Heart left ventricle (tissue), 13 donors: ENCODE data around the gene GABRR1.

Source experiments
- CTCF ChIP-seq, 12 donors: fragments of 200-600 bp; sonication (generic) in 4 of 12; IDR thresholded peaks; one replicate each; pipeline versions ENCODE4 v1.5.0 to v1.8.0; 2018 to 2022; ENCODE audit warnings: antibody characterized with exemption in 12 of 12, mild to moderate bottlenecking in 5 of 12
- POLR2A ChIP-seq, 2 donors: fragments of 450-650 bp; IDR thresholded peaks; one replicate each; pipeline ENCODE4 v1.6.1; 2017; ENCODE audit warnings: antibody characterized with exemption in 2 of 2, mild to moderate bottlenecking in 2 of 2, moderate library complexity in 2 of 2
- donor health status: ischemic (EF 13 %, LVEDD 7.1; RV severe dilation, severe dysfunction).
- donor health status: DM: no; HTN: yes; CAD: no.
- donor health status: DM: no; HTN: no; CAD: no.
- donor health status: ischemic (EF 25% LVEDD 6.9; RV normal size, moderate dysfunction).
- donor health status: ischemic (EF 25% LVEDD 5.7; RV mildly dilated, moderate dysfunction).
- donor health status: ischemic (EF 35%, LVEDD 5.7; RV mildly dilated, moderate dysfunction).
- donor health status: nonischemic (EF 11% LVEDD 7.7; RV severe dilation, severe dysfunction).
- donor health status: DM: yes; HTN: yes; CAD: no.
- donor health status: PGD.
- donor health status: ischemic (EF 29% LVEDD 5.4; RV normal size, mild dysfunction).
- donor health status: nonischemic (EF 23%, LVEDD 6.1; RV moderate dilation, normal function).

- TF ChIP-seq CTCF (IDR thresholded peaks at IDR 0.05) (no peak), POLR2A (IDR thresholded peaks at IDR 0.05) (no peak)
Observed at GRCh38 chr6:89139509-89140346, 77.4 kb downstream of the GABRR1 start.
